Breast epithelium (tissue), 4 donors: Measurements from ENCODE around the gene ROR1. TPM values are rescaled to one million over a fixed set of nuclear protein-coding genes. Genes with fewer than 3 reads are reported as not detected.

Experiments
- DNase-seq, 2 donors: peaks; one replicate each; pipeline ENCODE4 v3.0.0-alpha.2; 2019; ENCODE audit warnings: low spot score in 2 of 2
- H3K27ac ChIP-seq, 2 donors: fragments of 200-600 bp; sonication (generic) in 1 of 2; one replicate each; pipeline ENCODE4 v1.5.1; 2016 to 2019; ENCODE audit warnings: mild to moderate bottlenecking in 1 of 2
- H3K27me3 ChIP-seq, 2 donors: fragments of 200-600 bp; sonication (generic) in 1 of 2; one replicate each; pipeline versions ENCODE4 v1.5.1 to v1.6.0; 2017 to 2019; ENCODE audit warnings: control low read depth in 1 of 2, mild to moderate bottlenecking in 1 of 2
- H3K36me3 ChIP-seq: fragments of 200-600 bp; one replicate; pipeline ENCODE4 v1.5.1; 2019
- H3K4me1 ChIP-seq, 2 donors: fragments of 200-600 bp; sonication (generic); one replicate each; pipeline ENCODE4 v1.5.1; 2016 to 2019; ENCODE audit warnings: control low read depth in 1 of 2
- H3K4me3 ChIP-seq, 3 donors: fragments of 200-600 bp; sonication (generic); 1 replicate in 2 of 3; 2 replicates in 1 of 3; pipeline ENCODE4 v1.5.1; 2016 to 2019; ENCODE audit warnings: mild to moderate bottlenecking in 3 of 3, moderate library complexity in 2 of 3
- H3K9me3 ChIP-seq, 2 donors: fragments of 200-600 bp; sonication (generic) in 1 of 2; one replicate each; pipeline ENCODE4 v1.5.1; 2016 to 2019; ENCODE audit warnings: control low read depth in 1 of 2
- POLR2A ChIP-seq: fragments of 450-650 bp; IDR thresholded peaks from one replicate; pipeline ENCODE4 v1.6.1; 2016; ENCODE audit warnings: antibody characterized with exemption, mild to moderate bottlenecking, moderate library complexity
- POLR2AphosphoS5 ChIP-seq, 3 donors: sonication (generic); formaldehyde crosslinking; IDR thresholded peaks; one replicate each; pipeline ENCODE4 v1.6.1; 2017; ENCODE audit warnings: antibody characterized with exemption in 3 of 3
- intact Hi-C: fragments of 100-400 bp; cut with DNase I; formaldehyde crosslinking; loops from one replicate; pipeline ENCODE4 v1.15.1; 2023; ENCODE audit warnings: low total_unique reads
- total RNA-seq, 3 donors: library from RNA; depleted of rRNA; stranded (reverse); fragments of >200 nt; gene quantifications; one replicate each; pipeline ENCODE4 v1.1.0, GENCODE V29; 2016
- TF ChIP-seq, protein P1 (sequence below), 3 donors: fragments of 450-650 bp; IDR thresholded peaks; one replicate each; pipeline ENCODE4 v1.5.1; 2016 to 2017; ENCODE audit warnings: antibody characterized with exemption in 3 of 3, mild to moderate bottlenecking in 3 of 3, moderate library complexity in 3 of 3

Gene ROR1
- total RNA-seq, 3 donors from 2014 or later, result 5.9 to 11.6 (median 7.7) TPM

DNA sequence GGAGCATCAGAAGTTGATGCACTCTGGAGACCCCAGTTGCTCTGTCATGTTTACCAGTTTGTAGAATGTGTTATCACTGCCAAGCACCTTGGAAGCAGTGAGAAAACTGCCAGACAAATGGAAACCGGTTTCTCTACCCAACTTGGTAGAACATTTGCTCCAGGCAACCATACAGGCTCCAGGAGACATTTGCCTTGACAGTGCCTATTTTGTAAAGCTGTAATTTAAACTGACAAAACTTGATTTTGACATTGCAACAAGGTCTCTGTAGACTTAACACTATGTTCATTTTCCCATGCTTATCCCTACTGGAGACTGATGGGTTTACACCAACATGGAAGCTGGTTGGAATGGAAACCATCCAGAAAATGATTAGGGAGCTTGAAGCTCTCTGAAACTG, 97.6 kb downstream of the ROR1 start:
- intact Hi-C loops, result no loop called here
- H3K27ac ChIP-seq, result no peak overlapping the region
- no peak for DNase-seq
- no peak overlapping the region for H3K4me3 ChIP-seq
- no peaks in the 10 kb centered on the region for H3K36me3 ChIP-seq
- TF ChIP-seq POLR2AphosphoS5 (IDR thresholded peaks at IDR 0.05), result no peak
- TF ChIP-seq, protein P1, sequence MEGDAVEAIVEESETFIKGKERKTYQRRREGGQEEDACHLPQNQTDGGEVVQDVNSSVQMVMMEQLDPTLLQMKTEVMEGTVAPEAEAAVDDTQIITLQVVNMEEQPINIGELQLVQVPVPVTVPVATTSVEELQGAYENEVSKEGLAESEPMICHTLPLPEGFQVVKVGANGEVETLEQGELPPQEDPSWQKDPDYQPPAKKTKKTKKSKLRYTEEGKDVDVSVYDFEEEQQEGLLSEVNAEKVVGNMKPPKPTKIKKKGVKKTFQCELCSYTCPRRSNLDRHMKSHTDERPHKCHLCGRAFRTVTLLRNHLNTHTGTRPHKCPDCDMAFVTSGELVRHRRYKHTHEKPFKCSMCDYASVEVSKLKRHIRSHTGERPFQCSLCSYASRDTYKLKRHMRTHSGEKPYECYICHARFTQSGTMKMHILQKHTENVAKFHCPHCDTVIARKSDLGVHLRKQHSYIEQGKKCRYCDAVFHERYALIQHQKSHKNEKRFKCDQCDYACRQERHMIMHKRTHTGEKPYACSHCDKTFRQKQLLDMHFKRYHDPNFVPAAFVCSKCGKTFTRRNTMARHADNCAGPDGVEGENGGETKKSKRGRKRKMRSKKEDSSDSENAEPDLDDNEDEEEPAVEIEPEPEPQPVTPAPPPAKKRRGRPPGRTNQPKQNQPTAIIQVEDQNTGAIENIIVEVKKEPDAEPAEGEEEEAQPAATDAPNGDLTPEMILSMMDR (IDR thresholded peaks at IDR 0.05), result no peak
- TF ChIP-seq POLR2A, result no peak
- no peaks in the 10 kb centered on the region for H3K27me3 ChIP-seq
- peaks cover 0 to 3% of the 10 kb centered on the region in 2 donors for H3K4me1 ChIP-seq
- H3K9me3 ChIP-seq, result no peaks in the 10 kb centered on the region

DNA sequence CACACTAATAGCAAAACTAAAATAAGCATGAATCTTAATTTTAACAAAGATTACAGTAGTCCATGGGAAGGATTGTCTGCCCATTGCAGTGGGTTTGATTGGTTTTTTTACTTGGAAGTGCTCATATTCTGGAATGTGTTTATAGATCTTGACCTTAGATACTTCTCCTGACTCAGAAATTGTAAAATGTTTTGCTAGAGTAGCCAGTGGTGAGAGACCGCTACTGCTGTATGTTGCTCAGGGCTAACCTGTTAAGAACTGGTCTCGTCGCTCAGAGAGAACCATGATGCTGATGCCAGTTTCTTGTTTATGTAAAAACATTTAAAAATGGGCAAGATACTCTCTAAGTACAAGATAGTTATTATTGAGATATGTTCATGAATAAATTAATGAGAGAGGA, 99.9 kb downstream of the ROR1 start:
- no peak overlapping the region for H3K4me3 ChIP-seq
- no peaks in the 10 kb centered on the region for H3K36me3 ChIP-seq
- TF ChIP-seq POLR2A (no peak), POLR2AphosphoS5 (IDR thresholded peaks at IDR 0.05) (no peak)
- TF ChIP-seq, protein P1 (IDR thresholded peaks at IDR 0.05), result no peak
- no peak for DNase-seq
- H3K27ac ChIP-seq, result no peak overlapping the region
- no peaks in the 10 kb centered on the region for H3K4me1 ChIP-seq
- H3K9me3 ChIP-seq, result no peaks in the 10 kb centered on the region
- intact Hi-C loops, result no loop called here
- no peaks in the 10 kb centered on the region for H3K27me3 ChIP-seq

DNA sequence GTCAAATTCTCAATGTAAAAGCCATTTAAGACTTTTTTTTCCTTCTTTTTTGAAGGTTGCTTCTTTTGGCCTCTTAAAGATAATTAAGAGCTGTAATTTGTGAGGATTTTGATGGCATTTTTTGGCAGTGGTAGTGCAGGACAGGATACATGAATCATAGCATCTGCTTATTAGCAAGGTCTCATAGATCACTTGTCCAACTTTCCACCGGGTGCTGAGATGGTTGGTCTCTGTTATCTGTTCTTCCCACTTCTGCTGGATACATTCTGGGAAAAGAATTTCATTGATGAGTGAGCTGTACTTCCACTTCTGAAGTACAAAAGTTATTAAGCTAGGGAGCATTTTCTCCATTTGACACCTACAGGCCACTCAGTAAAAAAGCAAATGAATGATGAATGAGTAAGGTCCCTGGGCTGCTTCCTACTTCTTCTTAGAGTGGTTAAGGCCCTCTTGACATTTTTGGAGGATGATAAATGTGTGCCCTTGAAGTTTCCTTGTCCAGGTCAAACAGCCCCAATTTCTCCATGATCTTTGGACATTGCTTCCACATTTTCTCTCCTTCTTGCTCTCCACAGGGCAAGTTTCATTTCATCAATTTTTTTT, 100.6 kb downstream of the ROR1 start:
- no peaks in the 10 kb centered on the region for H3K27me3 ChIP-seq
- no peak for DNase-seq
- H3K4me3 ChIP-seq, result no peak overlapping the region
- intact Hi-C loops, result no loop called here
- H3K27ac ChIP-seq, result no peak overlapping the region
- H3K9me3 ChIP-seq, result no peaks in the 10 kb centered on the region
- H3K36me3 ChIP-seq, result no peaks in the 10 kb centered on the region
- TF ChIP-seq, protein P1 (IDR thresholded peaks at IDR 0.05), result no peak
- TF ChIP-seq POLR2A (no peak), POLR2AphosphoS5 (IDR thresholded peaks at IDR 0.05) (no peak)
- H3K4me1 ChIP-seq, result no peaks in the 10 kb centered on the region

DNA sequence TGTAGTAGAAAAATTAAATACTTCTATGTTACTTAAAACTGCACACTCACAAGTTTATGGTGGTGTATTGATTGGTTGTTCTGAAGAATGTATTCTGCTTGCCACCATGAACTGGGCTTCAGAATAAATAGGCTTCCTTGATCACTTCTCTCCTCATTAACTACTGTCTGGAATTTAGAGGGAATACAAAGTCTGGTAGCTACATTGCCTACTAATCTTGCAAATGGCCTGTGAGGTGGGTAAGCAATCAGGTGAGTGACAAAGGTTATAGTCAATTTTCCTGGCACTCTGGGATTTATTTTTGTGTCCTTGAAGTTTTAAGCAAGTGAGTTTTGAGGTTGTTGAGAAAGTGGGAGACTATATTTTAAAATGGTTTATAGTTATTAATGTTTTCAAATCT, 101.8 kb downstream of the ROR1 start:
- no peaks in the 10 kb centered on the region for H3K4me1 ChIP-seq
- H3K9me3 ChIP-seq, result no peaks in the 10 kb centered on the region
- no peak for DNase-seq
- no peaks in the 10 kb centered on the region for H3K36me3 ChIP-seq
- TF ChIP-seq, protein P1 (IDR thresholded peaks at IDR 0.05), result no peak
- TF ChIP-seq POLR2A (no peak), POLR2AphosphoS5 (IDR thresholded peaks at IDR 0.05) (no peak)
- no peak overlapping the region for H3K4me3 ChIP-seq
- intact Hi-C loops, result no loop called here
- no peaks in the 10 kb centered on the region for H3K27me3 ChIP-seq
- H3K27ac ChIP-seq, result no peak overlapping the region

DNA sequence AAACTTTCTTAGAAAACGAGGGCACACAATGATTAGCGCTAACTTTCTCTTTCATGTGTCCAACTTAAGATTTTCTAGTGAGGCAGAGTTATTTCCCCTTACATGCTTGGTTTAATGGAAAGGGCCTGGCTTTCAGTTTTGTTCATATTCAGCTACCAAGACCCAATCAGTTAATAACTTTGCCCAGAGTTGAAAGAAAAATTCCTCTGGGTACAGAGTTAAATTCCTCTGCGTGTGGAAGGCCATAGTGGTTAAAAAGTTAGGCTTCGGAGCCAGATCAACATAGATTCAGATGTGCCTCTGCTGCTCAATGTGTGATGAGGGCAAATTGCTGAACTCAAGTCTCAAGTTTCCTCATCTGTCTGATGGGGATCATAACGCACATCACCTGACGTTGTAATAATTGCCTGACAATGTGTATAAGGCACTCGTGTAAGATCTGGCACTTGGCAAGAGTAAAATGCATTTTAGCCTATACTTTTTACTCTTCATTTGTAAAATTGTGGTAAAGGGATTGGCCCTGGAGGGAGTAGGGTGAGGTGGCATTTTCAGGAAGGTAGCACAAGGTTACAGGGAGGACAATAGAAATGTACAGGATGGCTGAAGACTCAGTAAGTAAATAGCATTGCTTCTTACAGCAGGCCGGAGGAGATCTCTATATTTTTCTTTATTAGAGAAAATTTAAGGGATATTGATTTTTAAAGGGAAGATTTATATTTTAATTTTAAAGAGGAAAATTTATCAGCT, 103.4 kb downstream of the ROR1 start:
- H3K4me1 ChIP-seq, result no peaks in the 10 kb centered on the region
- TF ChIP-seq POLR2AphosphoS5 (IDR thresholded peaks at IDR 0.05) (no peak), POLR2A (no peak)
- TF ChIP-seq, protein P1 (IDR thresholded peaks at IDR 0.05), result no peak
- no peak overlapping the region for H3K4me3 ChIP-seq
- H3K9me3 ChIP-seq, result no peaks in the 10 kb centered on the region
- H3K27me3 ChIP-seq, result no peaks in the 10 kb centered on the region
- no peaks in the 10 kb centered on the region for H3K36me3 ChIP-seq
- DNase-seq, result no peak
- peak overlapping the region in 1 of 2 donors; percentile 9 for H3K27ac ChIP-seq
- intact Hi-C loops, result no loop called here
